T follicular helper cell (primary cell): Measurements from ENCODE around the gene MYCBPAP.
A peak's percentile ranks its signal among the peaks of the same experiment; 100 is the strongest.

ENCODE experiments used
- DNase-seq: peaks from one replicate; pipeline ENCODE4 v3.0.0-alpha.2; 2020; ENCODE audit warnings: low read depth

Gene MYCBPAP

GRCh38 chr17:50551884-50552283, 43.6 kb downstream of the MYCBPAP start:
- DNase-seq, result no peak

DNA sequence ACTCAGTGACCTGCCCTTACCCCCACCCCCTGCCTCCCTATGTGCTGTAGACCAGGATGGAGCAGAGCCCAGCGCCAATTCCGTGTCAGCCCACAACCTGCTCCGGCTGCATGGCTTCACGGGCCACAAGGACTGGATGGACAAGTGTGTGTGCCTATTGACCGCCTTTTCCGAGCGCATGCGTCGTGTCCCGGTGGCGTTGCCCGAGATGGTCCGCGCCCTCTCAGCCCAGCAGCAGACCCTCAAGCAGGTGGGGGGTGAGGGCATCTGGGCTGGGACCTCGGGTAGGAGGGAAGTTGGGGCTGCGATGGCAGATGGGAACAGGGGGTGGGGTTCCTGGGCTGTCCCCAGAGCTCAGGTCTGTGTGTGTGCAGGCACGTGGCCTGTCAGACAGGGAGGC, 46.0 kb downstream of the MYCBPAP start:
- DNase-seq, result no peak

GRCh38 chr17:50556803-50557202, 48.6 kb downstream of the MYCBPAP start:
- DNase-seq, result no peak

DNA sequence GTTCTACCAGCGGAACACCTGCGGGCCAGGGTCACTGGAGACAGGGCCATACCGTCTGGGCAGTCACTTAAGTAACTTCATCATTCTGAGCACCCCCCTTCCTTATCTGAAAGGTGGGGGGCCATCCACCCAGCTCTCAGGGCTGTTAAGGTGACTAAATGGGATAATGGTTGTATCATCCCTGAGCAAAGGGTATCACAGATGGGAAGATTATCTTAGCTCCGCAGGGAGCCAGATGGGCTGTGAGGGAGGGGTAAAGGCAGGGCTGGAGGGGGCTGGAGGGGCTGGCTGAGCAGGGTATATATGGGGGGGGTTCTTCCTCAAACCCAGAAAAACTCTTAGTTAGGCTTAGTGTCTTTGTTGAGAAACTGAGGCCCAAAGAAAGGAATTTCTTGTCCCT, 49.4 kb downstream of the MYCBPAP start:
- DNase-seq, result no peak

DNA sequence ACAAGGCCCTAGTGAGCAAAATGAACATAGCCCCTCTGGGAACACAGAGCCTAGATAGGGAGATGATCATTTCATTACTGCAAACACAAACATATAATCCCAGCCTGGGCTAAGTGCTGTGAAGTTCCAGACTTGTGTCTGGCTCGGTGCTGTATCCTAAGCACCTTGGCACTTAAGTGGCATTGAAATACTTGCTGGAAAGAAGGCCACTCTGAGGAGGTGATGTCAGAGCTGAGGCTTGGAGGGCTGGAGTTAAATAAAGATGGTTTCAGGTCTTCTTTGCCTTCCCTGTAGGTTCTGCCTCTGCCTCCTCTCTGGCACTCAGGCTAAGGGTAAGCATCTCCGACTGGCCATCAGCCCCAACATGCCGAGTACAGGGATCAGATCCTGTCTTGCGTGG, 49.9 kb downstream of the MYCBPAP start:
- DNase-seq, result no peak

GRCh38 chr17:50558581-50558940, 50.3 kb downstream of the MYCBPAP start:
- DNase-seq, result no peak

GRCh38 chr17:50558941-50559614, 50.8 kb downstream of the MYCBPAP start:
- DNase-seq, result no peak

DNA sequence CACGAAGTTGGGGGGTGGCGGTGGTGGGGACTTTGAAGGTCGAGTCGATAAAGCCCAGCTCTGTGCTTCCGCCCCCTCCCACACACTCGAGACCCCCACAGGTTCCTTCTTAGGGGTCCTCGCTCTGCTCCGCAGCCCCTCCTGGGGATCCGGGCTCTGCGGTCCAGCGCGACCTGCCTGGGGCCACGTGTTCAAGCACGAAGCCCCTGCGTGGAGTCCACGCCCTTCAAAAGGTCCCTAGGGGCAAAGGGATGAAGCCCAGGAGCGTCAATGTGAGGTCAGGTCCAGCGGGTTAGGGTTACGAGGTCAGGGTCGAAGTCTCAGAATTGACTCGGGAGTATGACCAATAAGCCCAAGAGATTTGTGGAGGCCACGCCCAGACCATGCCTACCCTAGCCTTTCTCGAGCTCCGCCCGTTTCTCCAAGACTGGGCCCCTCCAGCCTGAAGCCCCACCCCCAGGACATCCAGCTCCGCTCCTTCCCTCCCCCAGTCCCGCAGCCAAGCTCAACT, 51.5 kb downstream of the MYCBPAP start:
- DNase-seq, result no peak

GRCh38 chr17:50560185-50560824, 52.1 kb downstream of the MYCBPAP start, which contains the start of gene CACNA1G:
Gene CACNA1G (plus strand): TSS chr17:50560715. CDS start chr17:50561460, 745 bp downstream.
- peak; percentile 80 for DNase-seq

DNA sequence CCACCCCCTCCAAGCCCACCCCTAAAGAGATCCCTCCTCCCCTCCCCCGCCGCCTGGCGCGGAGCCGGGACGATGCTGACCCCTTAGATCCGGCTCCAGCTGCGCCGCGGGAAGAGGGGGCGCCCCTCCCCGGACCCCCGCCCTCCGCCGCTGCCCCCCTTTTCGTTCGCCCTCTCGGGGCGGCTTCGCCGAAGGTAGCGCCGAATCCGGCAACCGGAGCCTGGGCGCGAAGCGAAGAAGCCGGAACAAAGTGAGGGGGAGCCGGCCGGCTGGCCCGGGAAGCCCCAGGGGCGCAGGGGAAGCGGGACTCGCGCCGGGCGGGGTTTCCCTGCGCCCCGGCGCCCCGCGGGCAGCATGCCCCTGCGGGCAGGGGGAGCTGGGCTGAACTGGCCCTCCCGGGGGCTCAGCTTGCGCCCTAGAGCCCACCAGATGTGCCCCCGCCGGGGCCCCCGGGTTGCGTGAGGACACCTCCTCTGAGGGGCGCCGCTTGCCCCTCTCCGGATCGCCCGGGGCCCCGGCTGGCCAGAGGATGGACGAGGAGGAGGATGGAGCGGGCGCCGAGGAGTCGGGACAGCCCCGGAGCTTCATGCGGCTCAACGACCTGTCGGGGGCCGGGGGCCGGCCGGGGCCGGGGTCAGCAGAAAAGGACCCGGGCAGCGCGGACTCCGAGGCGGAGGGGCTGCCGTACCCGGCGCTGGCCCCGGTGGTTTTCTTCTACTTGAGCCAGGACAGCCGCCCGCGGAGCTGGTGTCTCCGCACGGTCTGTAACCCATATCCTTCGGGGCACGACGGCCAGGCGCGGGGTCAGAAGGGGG, 52.9 kb downstream of the MYCBPAP start:
- no peak for DNase-seq

GRCh38 chr17:50561746-50562141, 53.5 kb downstream of the MYCBPAP start:
- no peak for DNase-seq

- DNase-seq, result no peak
These were observed 54.2 kb downstream of the MYCBPAP start for GRCh38 chr17:50562242-50563091.

GRCh38 chr17:50563092-50563511, 54.9 kb downstream of the MYCBPAP start:
- DNase-seq, result no peak

DNA sequence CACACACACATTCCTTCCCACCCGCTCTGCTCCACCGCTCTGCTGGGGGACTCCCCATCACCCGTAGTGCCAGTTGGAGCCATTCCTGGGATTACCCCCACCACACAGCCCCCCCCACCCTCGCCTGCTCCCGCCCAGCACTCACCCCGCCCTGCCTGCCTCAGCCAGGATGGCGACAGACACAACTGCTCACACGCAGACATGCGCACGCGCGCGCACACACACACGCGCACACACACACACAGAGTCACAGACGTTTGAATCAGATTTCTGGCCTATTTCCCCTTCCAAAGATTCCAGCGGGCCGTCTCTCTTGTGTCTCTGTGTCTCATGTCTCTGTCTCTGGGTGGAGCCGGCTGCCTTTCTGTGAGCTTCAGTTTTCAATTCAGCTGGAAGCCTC, 56.7 kb downstream of the MYCBPAP start:
- DNase-seq, result no peak

GRCh38 chr17:50565402-50566350, 57.4 kb downstream of the MYCBPAP start:
- no peak for DNase-seq

DNA sequence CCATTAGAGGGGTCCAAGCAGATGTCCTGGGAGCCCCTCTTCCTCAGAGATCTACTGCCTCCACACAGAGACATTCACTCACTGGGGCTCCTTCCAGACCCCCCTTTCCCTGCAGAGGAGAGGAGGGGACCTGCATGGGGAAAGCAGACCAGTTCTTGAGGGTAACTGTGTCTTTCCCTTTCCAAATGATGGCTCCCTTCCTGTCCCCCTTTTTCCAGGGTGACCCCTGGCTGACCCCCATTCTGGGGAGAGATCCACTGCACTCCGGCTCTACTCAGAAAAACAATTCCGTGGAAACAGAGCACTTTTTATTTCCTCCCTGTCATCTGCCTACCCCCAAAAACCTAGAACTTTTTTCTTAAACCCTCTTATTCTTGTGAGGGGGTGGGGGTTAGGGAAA, 58.6 kb downstream of the MYCBPAP start:
- DNase-seq, result no peak

GRCh38 chr17:50568659-50569058, 60.4 kb downstream of the MYCBPAP start:
- DNase-seq, result no peak

DNA sequence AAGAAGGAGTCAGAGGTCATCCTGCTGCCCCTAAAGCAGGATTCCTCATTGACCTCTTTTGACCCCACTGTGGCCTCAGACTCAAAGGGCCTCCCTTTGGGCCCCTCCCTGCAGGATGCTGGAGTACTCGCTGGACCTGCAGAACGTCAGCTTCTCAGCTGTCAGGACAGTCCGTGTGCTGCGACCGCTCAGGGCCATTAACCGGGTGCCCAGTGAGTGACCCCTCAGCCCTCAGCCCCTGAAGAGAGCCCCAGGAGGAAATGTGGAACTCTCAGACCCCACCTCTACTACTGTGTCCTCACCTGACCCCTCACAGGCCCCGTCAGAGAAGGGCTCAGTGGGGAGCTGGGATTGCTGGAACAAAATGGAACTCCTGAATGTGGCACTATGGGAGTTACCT, 61.4 kb downstream of the MYCBPAP start:
- no peak for DNase-seq

GRCh38 chr17:50570032-50570431, 61.8 kb downstream of the MYCBPAP start:
- DNase-seq, result no peak

DNA sequence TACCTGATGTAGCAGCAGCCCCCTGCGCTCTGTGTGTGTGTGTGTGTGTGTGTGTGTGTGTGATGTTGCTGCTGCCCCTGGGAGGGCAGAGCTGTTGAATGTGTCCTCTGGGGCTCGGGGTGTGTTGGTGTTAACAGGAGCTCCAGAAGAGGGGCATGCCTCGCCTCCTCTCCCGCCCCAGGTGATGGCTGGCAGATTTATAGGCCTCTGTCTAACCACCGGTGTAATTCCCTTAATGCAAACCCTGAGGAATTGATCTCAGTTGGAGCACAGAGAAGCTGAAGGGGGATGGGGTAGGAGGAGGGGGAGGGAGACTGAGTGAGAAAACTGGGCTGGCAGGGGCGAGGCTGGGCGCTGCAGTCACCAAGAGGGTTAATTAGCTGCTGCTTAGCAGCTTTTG, 62.3 kb downstream of the MYCBPAP start:
- no peak for DNase-seq

GRCh38 chr17:50571681-50572080, 63.4 kb downstream of the MYCBPAP start:
- DNase-seq, result no peak
